A673 (cell line): ENCODE data around the gene TTC27.

ENCODE experiments used
- CTCF ChIP-seq: fragments of 300-800, 200-600 bp; sonication (generic); conservative IDR thresholded peaks from 2 replicates; pipeline ENCODE4 v1.5.1; 2017; ENCODE audit warnings: low read depth, mild to moderate bottlenecking, antibody characterized with exemption, low read length, moderate library complexity, mixed read lengths
- EZH2 ChIP-seq: fragments of 200-600 bp; sonication (generic); IDR thresholded peaks from 2 replicates; pipeline ENCODE4 v1.6.1; 2017; ENCODE audit warnings: borderline replicate concordance, low read depth, mild to moderate bottlenecking, mixed read lengths, antibody characterized with exemption, low read length; ENCODE audit not compliant: poor library complexity, severe bottlenecking

GRCh38 chr2:32680942-32681341 is 53.1 kb downstream of the TTC27 start:
- TF ChIP-seq EZH2 (no peak), CTCF (no peak)
